GM12891 (cell line): ENCODE data around the gene USH1C.

Experiments
- DNase-seq: peaks from one replicate; pipeline ENCODE4 v3.0.0; 2011; ENCODE audit warnings: low spot score; ENCODE audit not compliant: insufficient read length
- FAIRE-seq: peaks from 2 replicates; lab custom pipeline; 2011; peaks lifted over from hg19 to GRCh38; lab: Jason Lieb, UNC
- PAX5 ChIP-seq: IDR thresholded peaks from 2 replicates; pipeline ENCODE4 v1.6.1; 2011; ENCODE audit warnings: low read length, moderate library complexity, mild to moderate bottlenecking; ENCODE audit not compliant: insufficient read depth, severe bottlenecking
- POLR2A ChIP-seq: IDR thresholded peaks from 2 replicates; pipeline ENCODE4 v1.6.1; 2011; ENCODE audit warnings: low read depth, low read length, control low read depth
- POLR2AphosphoS5 ChIP-seq: IDR thresholded peaks from 2 replicates; pipeline ENCODE4 v1.6.1; 2011; ENCODE audit warnings: low read depth, low read length, control low read depth
- POU2F2 ChIP-seq: IDR thresholded peaks from 2 replicates; pipeline ENCODE4 v1.6.1; 2011; ENCODE audit warnings: low read depth, mild to moderate bottlenecking, control low read depth, low read length, moderate library complexity
- SPI1 ChIP-seq: IDR thresholded peaks from 2 replicates; pipeline ENCODE4 v1.6.1; 2011; ENCODE audit warnings: low read depth, low read length, control low read depth
- TAF1 ChIP-seq: IDR thresholded peaks from 2 replicates; pipeline ENCODE4 v1.6.1; 2011; ENCODE audit warnings: low read depth, low read length, control low read depth

USH1C gene

GRCh38 chr11:17528906-17529843 lies 15.0 kb downstream of the USH1C start:
- no peak for FAIRE-seq

GRCh38 chr11:17528181-17528691 lies 16.0 kb downstream of the USH1C start:
- no peak for FAIRE-seq
- DNase-seq: peak; percentile 80
- TF ChIP-seq PAX5 (no peak), POU2F2 (no peak), POLR2A (no peak), TAF1 (no peak), POLR2AphosphoS5 (no peak), SPI1 (no peak)

More at GRCh38 chr11:17528906-17529843, 15.0 kb downstream of the USH1C start:
- no peak for DNase-seq
- no peak for TF ChIP-seq POLR2AphosphoS5
- no peak for TF ChIP-seq PAX5
- TF ChIP-seq SPI1: no peak
- no peak for TF ChIP-seq POLR2A
- no peak for TF ChIP-seq POU2F2
- no peak for TF ChIP-seq TAF1

GRCh38 chr11:17527628-17527995 lies 16.6 kb downstream of the USH1C start:
- DNase-seq (no peak), FAIRE-seq (no peak)
- TF ChIP-seq SPI1 (no peak), POU2F2 (no peak), PAX5 (no peak), TAF1 (no peak), POLR2A (no peak), POLR2AphosphoS5 (no peak)

- FAIRE-seq (no peak), DNase-seq (no peak)
- TF ChIP-seq SPI1 (no peak), TAF1 (no peak), POLR2AphosphoS5 (no peak), PAX5 (no peak), POU2F2 (no peak), POLR2A (no peak)
Measured at GRCh38 chr11:17526931-17527627, 17.1 kb downstream of the USH1C start.

GRCh38 chr11:17526326-17526725 lies 17.9 kb downstream of the USH1C start:
- no peak for TF ChIP-seq POU2F2
- DNase-seq: no peak
- no peak for FAIRE-seq

GRCh38 chr11:17525570-17525969 lies 18.6 kb downstream of the USH1C start:
- TF ChIP-seq POU2F2 (no peak), SPI1 (no peak), PAX5 (no peak)
- no peak for DNase-seq
- no peak for FAIRE-seq

GRCh38 chr11:17524221-17524620 lies 20.0 kb downstream of the USH1C start:
- no peak for FAIRE-seq
- no peak for DNase-seq
- TF ChIP-seq PAX5 (no peak), SPI1 (no peak), POLR2A (no peak), POU2F2 (no peak), POLR2AphosphoS5 (no peak), TAF1 (no peak)

- no peak for FAIRE-seq
- no peak for DNase-seq
- TF ChIP-seq TAF1 (no peak), PAX5 (no peak), SPI1 (no peak)
Measured at GRCh38 chr11:17522655-17523054, 21.6 kb downstream of the USH1C start.

- no peak for DNase-seq
- no peak for TF ChIP-seq POU2F2
- no peak for TF ChIP-seq POLR2A
- no peak for TF ChIP-seq SPI1
- TF ChIP-seq POLR2AphosphoS5: no peak
- TF ChIP-seq PAX5: no peak
- TF ChIP-seq TAF1: no peak
- no peak for FAIRE-seq
Measured at GRCh38 chr11:17521106-17521900, 22.9 kb downstream of the USH1C start.
